ENCODE results near the gene FAM163A.

DNA sequence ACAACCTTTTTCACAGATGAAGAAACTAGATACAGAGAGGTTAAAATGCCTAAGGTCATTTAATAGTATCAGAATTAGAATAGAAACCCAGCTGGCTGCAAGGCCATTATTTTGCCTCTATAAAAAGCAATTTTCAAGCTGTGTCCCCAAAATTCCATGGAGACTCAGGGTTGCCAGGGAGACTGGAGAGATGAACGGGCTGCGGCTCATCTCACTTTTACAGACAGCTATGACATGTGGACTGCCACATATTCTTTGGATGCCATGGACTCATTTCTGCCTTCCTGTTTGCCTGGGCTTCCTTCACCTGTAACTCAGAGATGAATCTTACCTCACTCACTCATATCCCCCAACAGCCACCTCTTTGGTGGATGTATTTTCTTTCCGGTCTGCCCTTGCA is 117.6 kb downstream of the FAM163A start:
- no peak for TF ChIP-seq POLR2AphosphoS5 (IDR thresholded peaks at IDR 0.05; ENCODE audit: low read depth, low read length)
- TF ChIP-seq TAF1 (IDR thresholded peaks at IDR 0.05; ENCODE audit: low read depth, low read length): no peak
- TF ChIP-seq POLR2A (IDR thresholded peaks at IDR 0.05; ENCODE audit: low read depth, low read length): no peak
- TF ChIP-seq SPI1 (IDR thresholded peaks at IDR 0.05; ENCODE audit: low read depth, low read length): no peak

All from GM12891 (cell line).